Vagina (tissue), 2 donors: ENCODE data around the gene JAM3.

Source experiments
- CTCF ChIP-seq, 3 experiments: fragments of 450-650 bp in 2 of 3; fragments of 200-600 bp in 1 of 3; sonication (generic) in 1 of 3; IDR thresholded peaks; one replicate each; pipeline ENCODE4 v1.5.1; 2017 to 2019; ENCODE audit warnings: antibody characterized with exemption in 3 of 3, mild to moderate bottlenecking in 2 of 3, moderate library complexity in 2 of 3
- POLR2AphosphoS5 ChIP-seq, 2 donors: sonication (generic); formaldehyde crosslinking; IDR thresholded peaks; one replicate each; pipeline ENCODE4 v1.9.0; 2017; ENCODE audit warnings: antibody characterized with exemption in 2 of 2, mild to moderate bottlenecking in 2 of 2, low read depth in 1 of 2; ENCODE audit not compliant: insufficient read depth in 1 of 2

DNA sequence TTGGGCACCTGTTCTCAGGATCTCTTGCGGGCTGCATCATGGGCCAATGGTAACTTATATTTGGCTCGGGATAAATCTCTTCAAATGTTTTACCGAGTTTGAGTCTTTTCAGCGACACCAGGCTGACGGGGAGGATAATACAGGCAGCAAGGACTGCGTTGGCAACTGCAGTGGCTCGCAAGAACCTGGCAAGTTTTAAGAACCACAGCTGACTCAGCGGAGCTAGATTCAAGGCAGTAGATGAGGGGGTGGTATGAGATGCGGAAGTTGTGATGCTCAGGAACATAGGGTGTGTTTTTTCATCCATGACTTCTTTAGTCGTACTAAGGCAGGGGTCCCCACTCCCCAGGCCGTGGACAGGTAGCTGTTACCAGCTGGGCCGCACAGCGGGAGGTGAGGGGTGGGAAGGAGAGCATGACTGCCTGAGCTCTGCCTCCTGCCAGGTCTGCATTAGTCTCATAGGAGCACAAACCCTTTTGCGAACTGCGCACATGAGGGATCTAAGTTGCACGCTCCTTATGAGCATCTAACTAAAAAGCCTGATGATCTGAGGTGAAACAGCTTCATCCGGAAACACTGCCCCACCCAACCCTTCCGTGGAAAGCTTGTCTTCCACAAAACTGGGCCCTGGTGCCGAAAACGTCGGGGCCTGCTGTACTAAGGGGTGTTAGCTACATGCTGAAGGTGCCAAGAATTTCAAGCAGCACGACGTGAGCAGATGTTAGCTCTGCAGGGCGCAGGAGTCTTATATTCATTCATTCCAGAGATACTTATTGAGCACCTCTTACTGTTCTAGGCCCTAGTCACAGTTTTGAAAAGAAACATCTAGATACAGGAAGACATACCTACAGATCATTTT, 6.4 kb upstream of the JAM3 start:
- TF ChIP-seq CTCF (IDR thresholded peaks at IDR 0.05) = no peak
- TF ChIP-seq POLR2AphosphoS5 (IDR thresholded peaks at IDR 0.05; ENCODE audit: insufficient read depth in 1 of 2, low read depth in 1 of 2) = no peak
